GM18858 (cell line): Measurements from ENCODE around the gene AP1G1.
"Not testable (repeated sequence)": the region's sequence is repeated elsewhere in the genome, so short reads cannot be mapped to it uniquely, and the experiment has no call there.

ENCODE experiments used
- ATAC-seq: cut with Tn5 transposase; IDR thresholded peaks from one replicate; pipeline ENCODE4 v1.9.1; 2021; ENCODE audit not compliant: unreplicated experiment

The AP1G1 gene

GRCh38 chr16:71811261-71811803 lies 2.7 kb upstream of the AP1G1 start:
- ATAC-seq, result no peak

DNA sequence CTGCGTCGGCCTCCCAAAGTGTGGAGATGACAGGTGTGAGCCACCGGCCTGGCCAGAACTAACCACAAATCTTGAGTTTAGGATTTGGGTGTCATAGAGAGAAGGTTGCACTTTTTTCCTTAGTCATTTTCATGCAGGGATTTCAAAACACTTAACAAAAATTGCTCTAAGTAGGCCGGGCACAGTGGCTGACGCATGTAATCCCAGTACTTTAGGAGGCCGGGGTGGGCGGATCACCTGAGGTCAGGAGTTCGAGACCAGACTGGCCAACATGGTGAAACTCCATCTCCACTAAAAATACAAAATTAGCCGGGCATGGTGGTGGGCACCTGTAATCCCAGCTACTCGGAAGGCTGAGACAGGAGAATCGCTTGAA lies 1.5 kb upstream of the AP1G1 start:
- not testable (repeated sequence) for ATAC-seq

GRCh38 chr16:71807905-71808592 lies 585 bp downstream of the AP1G1 start:
- peak; percentile 18 for ATAC-seq

- ATAC-seq, result no peak
These were observed 5.3 kb downstream of the AP1G1 start for GRCh38 chr16:71803305-71803690.

DNA sequence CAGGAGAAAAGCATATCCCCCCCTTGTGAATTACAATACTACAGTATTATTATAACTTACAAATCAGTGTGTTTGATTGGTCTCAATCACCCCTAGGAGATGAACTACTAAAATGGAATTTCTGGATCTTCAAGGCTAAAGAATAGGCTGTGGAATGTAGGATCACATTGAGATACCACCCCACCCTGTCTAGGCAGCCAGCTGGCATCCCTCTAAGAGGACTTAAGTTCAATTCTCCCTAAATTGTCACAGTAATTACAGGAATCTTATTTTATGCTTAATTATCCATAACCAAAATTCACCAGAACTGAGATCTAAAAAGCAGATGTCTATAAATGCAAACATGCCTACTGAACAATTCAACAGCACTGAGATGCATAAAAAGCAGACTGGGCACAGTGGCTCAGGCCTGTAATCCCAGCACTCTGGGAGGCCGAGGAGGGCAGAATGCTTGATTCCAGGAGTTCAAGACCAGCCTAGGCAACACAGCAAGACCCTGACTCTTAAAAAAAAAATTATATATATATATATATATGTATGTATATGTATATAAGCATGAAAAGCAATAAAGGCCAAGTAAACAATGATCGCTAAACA lies 12.0 kb downstream of the AP1G1 start:
- ATAC-seq, result no peak

DNA sequence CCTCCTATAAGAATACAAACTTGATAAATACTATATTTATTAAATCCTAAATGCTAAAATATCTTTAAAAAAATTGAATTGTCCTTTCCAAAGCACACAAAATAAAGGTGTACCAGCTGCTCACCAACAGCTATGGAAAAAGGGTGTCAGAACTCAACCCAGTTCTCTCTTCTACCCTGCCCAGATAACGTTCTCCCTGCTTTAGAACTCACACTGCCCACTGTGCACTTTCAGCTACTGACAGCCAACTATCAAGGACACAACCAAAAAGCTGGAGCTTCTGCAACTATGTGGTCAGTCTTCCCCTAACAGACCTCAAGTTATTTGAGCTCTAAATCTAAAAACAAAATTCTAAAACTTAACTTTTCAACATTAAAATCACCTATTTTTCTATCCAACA lies 13.7 kb downstream of the AP1G1 start:
- no peak for ATAC-seq

GRCh38 chr16:71794018-71794417 lies 14.6 kb downstream of the AP1G1 start:
- ATAC-seq, result no peak

GRCh38 chr16:71792176-71792575 lies 16.5 kb downstream of the AP1G1 start:
- ATAC-seq, result no peak

GRCh38 chr16:71790329-71790728 lies 18.3 kb downstream of the AP1G1 start:
- ATAC-seq, result not testable (repeated sequence)

- no peak for ATAC-seq
These were observed 19.5 kb downstream of the AP1G1 start for GRCh38 chr16:71789136-71789535.

- no peak for ATAC-seq
These were observed 20.1 kb downstream of the AP1G1 start for GRCh38 chr16:71788578-71788977.

DNA sequence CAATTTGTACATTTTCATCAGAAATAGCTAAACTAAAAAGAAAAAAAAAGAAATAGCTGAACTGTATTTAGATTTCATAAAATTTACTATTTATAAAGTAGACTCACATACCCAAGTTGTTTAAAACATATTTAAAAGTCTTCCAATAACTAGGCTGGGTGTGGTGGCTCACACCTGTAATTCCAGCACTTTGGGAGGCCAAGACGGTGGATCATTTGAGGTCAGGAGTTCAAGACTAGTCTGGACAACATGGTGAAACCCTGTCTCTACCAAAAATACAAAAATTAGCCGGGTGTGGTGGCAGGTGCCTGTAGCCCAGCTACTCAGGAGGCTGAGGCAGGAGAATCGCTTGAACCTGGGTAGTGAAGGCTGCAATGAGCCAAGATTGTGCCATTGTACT lies 23.5 kb downstream of the AP1G1 start:
- not testable (repeated sequence) for ATAC-seq

- ATAC-seq, result no peak
These were observed 24.5 kb downstream of the AP1G1 start for GRCh38 chr16:71784093-71784492.

- ATAC-seq, result no peak
These were observed 26.9 kb downstream of the AP1G1 start for GRCh38 chr16:71781741-71782140.

- no peak for ATAC-seq
These were observed 28.0 kb downstream of the AP1G1 start for GRCh38 chr16:71780521-71781089.

DNA sequence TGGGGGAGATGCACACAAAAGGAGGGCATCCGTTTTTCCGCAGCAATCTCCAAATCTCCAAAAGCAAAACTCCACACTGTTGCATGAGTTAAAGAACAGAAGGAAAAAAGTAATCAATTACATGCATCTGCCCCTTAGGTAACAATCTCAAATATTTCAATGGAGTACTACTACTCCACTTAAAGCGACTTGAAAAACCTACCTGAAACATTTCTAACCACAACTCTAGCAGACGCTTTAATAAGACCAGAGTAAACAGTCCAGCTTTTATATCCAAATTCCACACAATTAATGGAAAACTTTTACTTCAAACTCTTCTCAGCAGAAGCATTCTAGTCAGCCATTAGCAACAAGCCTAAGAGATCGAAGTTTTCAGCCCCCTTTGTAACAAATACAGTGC lies 29.9 kb downstream of the AP1G1 start:
- ATAC-seq, result no peak

DNA sequence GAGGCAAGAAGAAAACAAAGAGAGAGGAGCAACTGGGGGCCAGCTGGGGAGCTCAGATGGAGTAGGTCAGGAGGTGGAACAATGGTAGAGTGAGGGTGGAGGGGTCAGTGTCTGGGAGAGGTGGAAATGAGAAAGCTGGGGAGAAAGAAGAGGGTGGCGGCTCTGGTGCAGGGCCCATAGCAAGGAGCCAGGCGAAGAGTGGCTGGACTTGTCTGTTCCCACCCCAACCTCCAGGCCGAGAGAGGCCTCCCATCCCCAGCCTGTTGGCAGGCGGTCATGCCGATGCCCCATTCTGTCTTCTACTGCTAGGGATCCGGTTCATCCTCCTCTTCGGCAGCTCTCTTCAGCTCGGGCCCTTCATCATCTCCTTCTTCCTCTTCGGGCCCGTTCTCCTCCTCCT lies 31.3 kb downstream of the AP1G1 start:
- ATAC-seq, result no peak

DNA sequence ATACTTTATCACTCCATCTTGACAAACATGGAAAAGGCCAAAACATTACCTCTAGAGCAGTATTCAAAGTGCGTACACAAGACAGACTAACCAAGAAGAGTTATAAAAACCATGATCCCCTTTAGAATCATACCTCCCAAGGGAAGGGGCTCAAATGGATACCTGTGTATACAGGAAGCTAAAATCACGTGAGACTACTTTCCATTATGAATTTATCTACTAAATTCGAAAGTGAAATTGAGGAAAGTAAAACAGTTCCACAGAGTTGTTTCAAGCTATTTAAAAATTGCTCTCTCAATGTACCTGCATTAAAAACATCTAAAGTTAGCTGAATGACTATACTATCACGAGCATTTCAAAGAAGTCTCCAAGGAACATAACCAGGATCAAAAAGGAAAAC lies 32.7 kb downstream of the AP1G1 start:
- peak; percentile 55 for ATAC-seq

DNA sequence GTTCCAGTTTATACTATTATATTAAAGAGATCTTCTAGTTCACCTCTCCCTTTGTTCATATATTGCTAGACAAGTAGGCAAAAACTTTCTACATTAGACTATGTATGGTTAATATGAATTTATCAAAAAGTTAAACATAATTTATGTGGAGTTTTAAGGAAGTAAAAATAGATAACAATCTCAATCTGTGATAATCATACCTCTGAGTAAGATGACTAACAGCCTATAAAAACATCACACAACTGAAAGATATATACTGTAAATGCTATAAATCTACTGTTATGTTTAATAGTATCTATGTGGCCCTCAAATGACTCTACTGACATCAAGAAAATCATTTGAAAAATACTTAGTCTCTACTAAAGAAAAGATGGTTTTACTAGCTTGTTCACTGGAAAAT lies 37.1 kb downstream of the AP1G1 start:
- ATAC-seq, result no peak

DNA sequence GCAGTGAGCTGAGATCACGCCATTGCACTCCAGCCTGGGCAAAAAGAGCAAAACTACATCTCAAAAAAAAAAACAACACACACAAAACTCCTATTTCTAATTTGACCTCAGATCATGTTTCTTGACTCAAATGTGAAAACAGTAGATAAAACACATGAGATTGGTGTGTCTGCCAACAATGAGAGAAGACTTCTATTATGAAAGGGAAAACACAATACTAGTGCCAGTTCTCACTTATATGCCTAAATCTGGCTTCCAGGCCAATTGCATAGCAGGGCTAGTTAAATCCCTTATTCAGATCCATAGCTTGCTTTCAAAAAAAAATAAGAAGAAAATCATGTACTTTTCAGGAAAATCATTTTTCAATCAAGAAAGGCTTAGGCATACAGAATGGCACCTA lies 39.4 kb downstream of the AP1G1 start:
- no peak for ATAC-seq

DNA sequence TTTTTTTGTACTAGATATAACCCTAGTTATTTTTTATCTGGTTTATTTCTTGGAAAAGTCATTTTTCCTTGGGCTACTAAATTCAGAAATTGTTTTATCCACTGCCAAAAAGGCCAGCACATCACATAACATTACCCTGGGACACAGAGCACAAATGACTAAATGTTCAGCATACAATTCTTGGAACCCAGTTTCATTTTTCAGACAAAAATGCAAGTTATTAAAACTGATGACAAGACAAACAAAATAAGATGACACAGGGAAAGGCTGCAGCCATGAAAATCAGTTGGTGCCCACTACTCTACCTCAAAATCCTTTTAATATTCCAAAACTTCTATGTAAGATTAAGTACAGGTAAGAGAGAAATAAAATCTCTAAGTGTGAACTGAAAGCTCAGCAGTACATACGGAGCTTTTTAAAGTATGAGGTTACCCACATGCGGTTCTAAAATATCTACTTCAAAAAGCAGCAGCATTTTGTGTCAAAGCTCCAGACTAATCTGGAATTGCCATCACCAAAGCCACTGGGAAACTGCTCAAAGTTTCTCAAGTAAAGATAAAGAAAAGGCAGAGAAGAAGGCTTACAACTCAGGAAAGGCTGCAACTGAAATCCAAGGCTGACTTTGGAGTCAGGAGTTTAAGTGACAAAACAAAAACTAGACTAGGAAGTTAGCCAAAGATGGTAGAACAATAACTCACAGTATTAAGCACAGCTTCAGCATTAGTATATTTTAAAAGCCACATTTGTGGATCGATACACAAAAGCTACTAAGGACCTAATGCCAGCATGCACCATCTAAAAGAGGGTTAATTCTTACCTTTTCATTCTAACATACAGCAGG lies 41.4 kb downstream of the AP1G1 start:
- ATAC-seq, result no peak

DNA sequence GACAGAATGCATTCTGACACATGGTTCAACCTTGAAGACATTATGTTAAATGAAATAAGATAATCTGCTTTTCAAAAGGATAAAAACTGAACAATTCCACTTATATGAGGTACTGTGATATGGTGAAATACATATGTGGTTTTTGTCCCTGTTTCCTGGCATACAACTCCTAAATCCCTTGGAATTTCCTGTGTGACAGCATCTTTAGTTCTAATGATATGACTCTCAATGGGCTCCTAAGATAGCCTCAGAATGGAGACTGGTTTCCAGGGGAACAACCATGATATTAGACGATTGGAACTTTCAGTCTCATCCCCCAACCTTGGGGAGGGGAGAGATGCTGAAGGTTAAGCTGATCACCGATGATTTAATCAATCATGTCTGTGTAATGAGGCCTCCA lies 46.4 kb downstream of the AP1G1 start:
- ATAC-seq, result no peak
